Lung (tissue), 12 donors: ENCODE data around the gene TPRA1. TPM values are rescaled to one million over a fixed set of nuclear protein-coding genes. Genes with fewer than 3 reads are reported as not detected.
A peak's percentile ranks its signal among the peaks of the same experiment; 100 is the strongest.

Experiments used
- ATAC-seq: fragments of 200-7000 bp; cut with Tn5 transposase; one replicate; pipeline ENCODE4 v1.9.1; 2020; ENCODE audit warnings: moderate number of reproducible peaks; ENCODE audit not compliant: insufficient read depth, low FRiP score
- DNase-seq, 3 donors: peaks; one replicate each; pipeline ENCODE4 v3.0.0-alpha.2; 2013 to 2017
- H3K27ac ChIP-seq, 2 donors: one replicate each; pipeline ENCODE4 v1.5.1; 2013; ENCODE audit warnings: mild to moderate bottlenecking in 2 of 2, moderate library complexity in 2 of 2, control low read depth in 1 of 2, inconsistent platforms in 1 of 2, low read depth in 1 of 2, low read length in 1 of 2
- H3K27me3 ChIP-seq, 3 donors: one replicate each; pipeline ENCODE4 v1.5.1; 2013; ENCODE audit warnings: low read length in 2 of 3; ENCODE audit not compliant: control insufficient read depth in 3 of 3, insufficient read depth in 3 of 3
- H3K36me3 ChIP-seq, 4 donors: one replicate each; pipeline ENCODE4 v1.5.1; 2013; ENCODE audit warnings: low read length in 4 of 4, mild to moderate bottlenecking in 1 of 4, moderate library complexity in 1 of 4; ENCODE audit not compliant: control insufficient read depth in 4 of 4, insufficient read depth in 4 of 4
- H3K4me1 ChIP-seq, 5 donors: one replicate each; pipeline ENCODE4 v1.5.1; 2013; ENCODE audit warnings: low read length in 5 of 5, mild to moderate bottlenecking in 2 of 5, moderate library complexity in 1 of 5; ENCODE audit not compliant: control insufficient read depth in 5 of 5, insufficient read depth in 5 of 5
- H3K4me3 ChIP-seq: one replicate; pipeline ENCODE4 v1.5.1; 2013; ENCODE audit warnings: mild to moderate bottlenecking, control low read depth, moderate library complexity
- H3K9ac ChIP-seq, 2 donors: one replicate each; pipeline ENCODE4 v1.5.1; 2013; ENCODE audit warnings: low read length in 2 of 2, control low read depth in 1 of 2; ENCODE audit not compliant: insufficient read depth in 1 of 2
- H3K9me3 ChIP-seq, 4 donors: one replicate each; pipeline ENCODE4 v1.5.1; 2013; ENCODE audit warnings: low read length in 3 of 4, mild to moderate bottlenecking in 1 of 4, moderate library complexity in 1 of 4; ENCODE audit not compliant: control insufficient read depth in 4 of 4, insufficient read depth in 3 of 4
- WGBS, 2 donors: extraction: QIAGEN DNeasy Blood & Tissue Kit; methylation state at CpG; one replicate each; pipeline ENCODE4 v1.1.7; 2013; 5-methylcytosine and 5-hydroxymethylcytosine counted together
- polyA plus RNA-seq, 2 donors: library from polyadenylated mRNA; stranded (reverse); fragments of 200-250 nt; gene quantifications; one replicate each; pipeline ENCODE4 v1.2.1, GENCODE V29; 2013
- total RNA-seq, 2 donors: library from RNA; depleted of rRNA in 1 of 2; stranded (reverse); fragments of >200 nt in 1 of 2; gene quantifications; one replicate each; pipeline ENCODE4 v1.2.1, GENCODE V29; 2014 to 2021
- TF ChIP-seq, protein P1 (sequence below): IDR thresholded peaks from 2 replicates; pipeline ENCODE4 v1.5.1; 2012; ENCODE audit warnings: mild to moderate bottlenecking; ENCODE audit errors: control extremely low read depth, extremely low read depth
- donor health status: control.
- donor health status: control.
- donor health status: Bipolar disorder and iron deficiency.
- donor health status: healthy.
- donor health status: DM: yes; HTN: yes; CAD: no.

Gene TPRA1
- total and polyA plus RNA-seq, 4 donors: 28.9 to 53.2 (median 38.0) TPM

GRCh38 chr3:127574880-127575878 is 15.4 kb downstream of the TPRA1 start:
- H3K27ac ChIP-seq: no peak overlapping the region

DNA sequence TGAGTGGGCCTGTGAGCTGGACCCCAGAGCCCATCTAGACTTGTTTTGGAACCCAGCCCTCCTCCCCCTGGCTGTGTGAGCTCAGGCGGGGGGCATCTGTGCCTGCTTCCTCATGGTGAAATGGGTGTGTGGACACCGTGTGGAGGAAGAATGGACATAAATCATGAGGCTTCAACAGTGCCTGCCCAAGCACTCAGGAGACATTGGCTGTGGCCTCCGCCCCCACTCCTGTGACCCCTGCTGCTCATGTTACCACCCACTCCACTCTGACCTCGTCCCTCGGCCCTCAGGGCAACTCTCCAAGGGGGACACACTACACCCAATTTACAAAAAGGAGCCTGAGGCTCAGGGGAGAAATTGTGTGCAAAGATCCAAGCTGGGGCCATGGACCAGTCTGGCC is 16.6 kb downstream of the TPRA1 start:
- TF ChIP-seq, protein P1, sequence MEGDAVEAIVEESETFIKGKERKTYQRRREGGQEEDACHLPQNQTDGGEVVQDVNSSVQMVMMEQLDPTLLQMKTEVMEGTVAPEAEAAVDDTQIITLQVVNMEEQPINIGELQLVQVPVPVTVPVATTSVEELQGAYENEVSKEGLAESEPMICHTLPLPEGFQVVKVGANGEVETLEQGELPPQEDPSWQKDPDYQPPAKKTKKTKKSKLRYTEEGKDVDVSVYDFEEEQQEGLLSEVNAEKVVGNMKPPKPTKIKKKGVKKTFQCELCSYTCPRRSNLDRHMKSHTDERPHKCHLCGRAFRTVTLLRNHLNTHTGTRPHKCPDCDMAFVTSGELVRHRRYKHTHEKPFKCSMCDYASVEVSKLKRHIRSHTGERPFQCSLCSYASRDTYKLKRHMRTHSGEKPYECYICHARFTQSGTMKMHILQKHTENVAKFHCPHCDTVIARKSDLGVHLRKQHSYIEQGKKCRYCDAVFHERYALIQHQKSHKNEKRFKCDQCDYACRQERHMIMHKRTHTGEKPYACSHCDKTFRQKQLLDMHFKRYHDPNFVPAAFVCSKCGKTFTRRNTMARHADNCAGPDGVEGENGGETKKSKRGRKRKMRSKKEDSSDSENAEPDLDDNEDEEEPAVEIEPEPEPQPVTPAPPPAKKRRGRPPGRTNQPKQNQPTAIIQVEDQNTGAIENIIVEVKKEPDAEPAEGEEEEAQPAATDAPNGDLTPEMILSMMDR: no peak
- Histone ChIP-seq H3K27ac (no peak overlapping the region), H3K9me3 (no peaks in the 10 kb centered on the region), H3K27me3 (no peaks in the 10 kb centered on the region), H3K9ac (no peak overlapping the region), H3K4me1 (peaks cover 0 to 7% (median 0%) of the 10 kb centered on the region in 5 donors), H3K4me3 (no peak overlapping the region), H3K36me3 (peaks cover 0 to 61% (median 28%) of the 10 kb centered on the region in 4 donors)
- ATAC-seq (no peak), DNase-seq (no peak)
- 85 to 86% methylated on average over 5 of the region's 5 CpGs for WGBS, 2 donors

More at GRCh38 chr3:127574880-127575878, 15.4 kb downstream of the TPRA1 start:
- Histone ChIP-seq H3K27me3 (no peaks in the 10 kb centered on the region), H3K4me1 (peaks cover 0 to 10% (median 0%) of the 10 kb centered on the region in 5 donors), H3K4me3 (no peak overlapping the region), H3K36me3 (peaks cover 0 to 69% (median 34%) of the 10 kb centered on the region in 4 donors), H3K9me3 (no peaks in the 10 kb centered on the region), H3K9ac (no peak overlapping the region)
- TF ChIP-seq, protein P1: peak; percentile 86
- WGBS, 2 donors: 43 to 45% methylated on average over 43 to 46 of the region's 46 CpGs
- DNase-seq: peak; percentile 90 to 93 (median 93)
- peak; percentile 88 for ATAC-seq

DNA sequence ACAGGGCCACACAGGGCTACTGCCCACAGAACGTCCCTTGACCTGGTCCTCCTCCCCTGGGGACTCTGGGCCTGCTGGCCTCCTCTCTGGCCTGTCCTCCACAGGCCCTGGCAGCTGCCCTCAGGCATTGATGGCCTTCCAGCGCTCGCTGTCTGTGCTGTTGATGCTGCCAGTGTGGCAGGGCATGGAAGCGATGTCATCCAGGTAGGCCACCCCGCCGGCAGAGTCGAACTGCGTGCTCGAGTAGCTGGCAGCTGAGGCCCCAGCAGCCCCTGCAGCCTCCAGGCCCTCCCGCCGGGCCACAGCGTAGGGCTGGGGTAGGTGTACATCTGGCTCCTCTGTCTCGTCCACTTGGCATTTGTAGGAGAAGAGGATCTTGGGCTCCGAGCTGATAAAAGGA is 17.1 kb downstream of the TPRA1 start:
- DNase-seq (no peak), ATAC-seq (no peak)
- no peak overlapping the region for H3K4me3 ChIP-seq
- H3K9ac ChIP-seq: no peak overlapping the region
- H3K27me3 ChIP-seq: no peaks in the 10 kb centered on the region
- WGBS, 2 donors: 95 to 99% methylated on average over 14 of the region's 14 CpGs
- TF ChIP-seq, protein P1: no peak
- peaks cover 0 to 58% (median 28%) of the 10 kb centered on the region in 4 donors for H3K36me3 ChIP-seq
- no peak overlapping the region for H3K27ac ChIP-seq
- peaks cover 0 to 7% (median 0%) of the 10 kb centered on the region in 5 donors for H3K4me1 ChIP-seq
- H3K9me3 ChIP-seq: no peaks in the 10 kb centered on the region
